Measurements from ENCODE around the gene ZBTB1.
"Not testable (repeated sequence)": the region's sequence is repeated elsewhere in the genome, so short reads cannot be mapped to it uniquely, and the experiment has no call there.

Gene ZBTB1

DNA sequence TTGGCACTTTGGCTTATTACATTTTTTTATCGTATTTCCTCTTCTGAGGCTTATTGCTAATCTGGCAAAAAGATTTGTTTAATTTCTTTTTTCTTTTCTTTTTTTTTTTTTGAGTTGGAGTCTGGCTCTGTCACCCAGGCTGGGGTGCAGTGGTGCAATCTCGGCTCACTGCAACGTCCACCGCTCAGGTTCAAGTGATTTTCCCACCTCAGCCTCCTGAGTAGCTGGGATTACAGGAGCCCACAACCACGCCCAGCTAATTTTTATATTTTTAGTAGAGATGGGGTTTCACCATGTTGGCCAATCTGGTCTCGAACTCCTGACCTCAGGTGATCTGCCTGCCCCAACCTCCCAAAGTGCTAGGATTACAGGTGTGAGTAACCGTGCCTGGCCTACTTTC lies 65.1 kb downstream of the ZBTB1 start:
- DNase-seq (ENCODE audit: low read depth, low spot score), result not testable (repeated sequence)

- DNase-seq (ENCODE audit: low read depth, low spot score), result no peak
Observed at GRCh38 chr14:64572386-64573104, 68.0 kb downstream of the ZBTB1 start.

GRCh38 chr14:64573109-64573508 lies 68.5 kb downstream of the ZBTB1 start:
- DNase-seq (ENCODE audit: low read depth, low spot score), result no peak

All from ELF-1 (cell line).